BJ (cell line): Measurements from ENCODE around the gene ATP8A2. TPM values are rescaled to one million over a fixed set of nuclear protein-coding genes. Genes with fewer than 3 reads are reported as not detected.

ENCODE experiments used
- CTCF ChIA-PET: fragments of 350-600 bp; formaldehyde crosslinking; extraction: SDS; loops from one replicate; lab custom pipeline; 2021; ENCODE audit warnings: antibody characterized with exemption, inconsistent platforms; lab: Yijun Ruan, JAX
- POLR2A ChIA-PET: fragments of 300-600 bp; sonication (Branson Sonifier 250); formaldehyde crosslinking; extraction: SDS; loops from one replicate; lab custom pipeline; 2021; ENCODE audit warnings: antibody characterized with exemption; lab: Charles Lee
- DNase-seq: peaks from one replicate; pipeline ENCODE4 v3.0.0-alpha.2; 2011; ENCODE audit warnings: low read depth
- H3K27me3 ChIP-seq: 2 replicates; pipeline ENCODE4 v1.6.0; 2011; ENCODE audit warnings: low read length; ENCODE audit not compliant: control insufficient read depth, insufficient read depth
- H3K36me3 ChIP-seq: 2 replicates; pipeline ENCODE4 v1.5.1; 2011; ENCODE audit warnings: low read length; ENCODE audit not compliant: control insufficient read depth, insufficient read depth
- H3K4me3 ChIP-seq: 2 replicates; pipeline ENCODE4 v1.5.1; 2011; ENCODE audit warnings: low read depth, mild to moderate bottlenecking, control low read depth, low read length
- polyA plus RNA-seq: library from polyadenylated mRNA; depleted of rRNA; stranded (reverse); fragments of >200 nt; gene quantifications from 2 replicates; pipeline ENCODE4 v1.2.3, GENCODE V29; 2011
- TF ChIP-seq, protein P1 (sequence below): IDR thresholded peaks from 2 replicates; pipeline ENCODE4 v1.5.1; 2011; ENCODE audit warnings: low read depth, mild to moderate bottlenecking, control low read depth, inconsistent platforms, low read length, moderate library complexity; ENCODE audit not compliant: insufficient read depth

Gene ATP8A2
- polyA plus RNA-seq, 1 experiment: 0.02 TPM

DNA sequence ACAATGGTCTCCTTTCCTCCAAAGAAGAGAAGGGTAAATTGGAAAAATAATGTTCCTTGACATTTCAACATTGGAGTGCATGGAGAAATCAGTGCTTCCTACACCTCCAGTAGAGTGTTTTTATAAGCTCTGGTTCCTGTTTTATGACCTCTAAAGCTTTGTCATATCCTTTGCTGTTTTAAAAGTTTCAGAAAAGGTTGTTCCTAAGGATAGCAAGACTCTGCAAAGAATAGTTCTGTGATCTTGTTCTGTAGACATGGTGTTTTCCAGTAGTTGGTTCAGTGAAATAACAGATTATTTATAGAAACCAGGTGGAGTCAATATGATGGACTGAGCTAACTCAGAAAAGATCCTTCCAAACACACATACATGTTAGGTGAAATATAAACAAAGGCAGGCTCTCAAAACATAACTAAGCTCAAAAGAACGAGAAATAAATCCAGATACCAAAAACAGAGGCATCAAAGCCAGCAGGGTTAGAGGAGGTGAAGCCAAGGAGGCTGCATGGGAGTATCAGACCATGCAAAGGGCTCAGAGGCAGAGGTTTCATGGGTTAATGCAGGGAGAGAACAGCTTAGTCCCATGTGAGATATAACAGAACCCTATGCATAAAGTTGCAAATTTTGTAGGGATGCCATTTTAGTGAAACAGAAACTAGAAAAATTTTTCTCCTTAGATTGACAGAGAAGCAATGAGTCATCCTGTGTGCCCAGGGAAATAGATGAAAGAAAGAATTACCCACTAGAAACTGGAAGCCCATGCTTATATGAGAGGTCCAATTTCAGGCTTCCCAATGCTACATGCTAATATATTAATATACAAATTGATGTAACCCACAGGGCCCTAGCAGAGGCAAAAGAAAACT, 635.7 kb downstream of the ATP8A2 start:
- ChIA-PET CTCF (no interaction called here), POLR2A (no interaction called here)
- H3K4me3 ChIP-seq: no peak overlapping the region
- TF ChIP-seq, protein P1, sequence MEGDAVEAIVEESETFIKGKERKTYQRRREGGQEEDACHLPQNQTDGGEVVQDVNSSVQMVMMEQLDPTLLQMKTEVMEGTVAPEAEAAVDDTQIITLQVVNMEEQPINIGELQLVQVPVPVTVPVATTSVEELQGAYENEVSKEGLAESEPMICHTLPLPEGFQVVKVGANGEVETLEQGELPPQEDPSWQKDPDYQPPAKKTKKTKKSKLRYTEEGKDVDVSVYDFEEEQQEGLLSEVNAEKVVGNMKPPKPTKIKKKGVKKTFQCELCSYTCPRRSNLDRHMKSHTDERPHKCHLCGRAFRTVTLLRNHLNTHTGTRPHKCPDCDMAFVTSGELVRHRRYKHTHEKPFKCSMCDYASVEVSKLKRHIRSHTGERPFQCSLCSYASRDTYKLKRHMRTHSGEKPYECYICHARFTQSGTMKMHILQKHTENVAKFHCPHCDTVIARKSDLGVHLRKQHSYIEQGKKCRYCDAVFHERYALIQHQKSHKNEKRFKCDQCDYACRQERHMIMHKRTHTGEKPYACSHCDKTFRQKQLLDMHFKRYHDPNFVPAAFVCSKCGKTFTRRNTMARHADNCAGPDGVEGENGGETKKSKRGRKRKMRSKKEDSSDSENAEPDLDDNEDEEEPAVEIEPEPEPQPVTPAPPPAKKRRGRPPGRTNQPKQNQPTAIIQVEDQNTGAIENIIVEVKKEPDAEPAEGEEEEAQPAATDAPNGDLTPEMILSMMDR: no peak
- H3K36me3 ChIP-seq: no peaks in the 10 kb centered on the region
- H3K27me3 ChIP-seq: no peaks in the 10 kb centered on the region
- DNase-seq: no peak

GRCh38 chr13:26010487-26011207, 638.9 kb downstream of the ATP8A2 start:
- ChIA-PET CTCF (no interaction called here), POLR2A (no interaction called here)
- Histone ChIP-seq H3K4me3 (no peak overlapping the region), H3K36me3 (no peaks in the 10 kb centered on the region), H3K27me3 (no peaks in the 10 kb centered on the region)
- DNase-seq: no peak
- TF ChIP-seq, protein P1: no peak

DNA sequence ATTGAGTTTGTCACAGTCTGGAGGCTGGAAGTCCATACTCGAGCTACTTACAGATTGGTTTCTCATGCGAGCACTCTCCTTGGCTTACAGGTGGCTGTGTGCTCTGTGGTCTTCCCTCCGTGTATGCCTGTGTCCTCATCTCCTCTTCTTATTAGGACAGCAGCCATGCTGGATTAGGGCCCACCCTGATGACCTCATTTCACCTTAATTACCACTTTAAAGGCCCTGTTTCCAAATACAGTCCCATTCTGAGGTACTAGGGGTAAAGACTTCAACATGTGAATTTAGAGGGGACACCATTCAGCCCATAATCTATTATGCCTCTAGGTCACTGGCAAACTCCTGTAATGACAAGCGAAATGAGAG, 639.4 kb downstream of the ATP8A2 start:
- TF ChIP-seq, protein P1: no peak
- ChIA-PET CTCF (no interaction called here), POLR2A (no interaction called here)
- Histone ChIP-seq H3K36me3 (no peaks in the 10 kb centered on the region), H3K4me3 (no peak overlapping the region), H3K27me3 (no peaks in the 10 kb centered on the region)
- no peak for DNase-seq

DNA sequence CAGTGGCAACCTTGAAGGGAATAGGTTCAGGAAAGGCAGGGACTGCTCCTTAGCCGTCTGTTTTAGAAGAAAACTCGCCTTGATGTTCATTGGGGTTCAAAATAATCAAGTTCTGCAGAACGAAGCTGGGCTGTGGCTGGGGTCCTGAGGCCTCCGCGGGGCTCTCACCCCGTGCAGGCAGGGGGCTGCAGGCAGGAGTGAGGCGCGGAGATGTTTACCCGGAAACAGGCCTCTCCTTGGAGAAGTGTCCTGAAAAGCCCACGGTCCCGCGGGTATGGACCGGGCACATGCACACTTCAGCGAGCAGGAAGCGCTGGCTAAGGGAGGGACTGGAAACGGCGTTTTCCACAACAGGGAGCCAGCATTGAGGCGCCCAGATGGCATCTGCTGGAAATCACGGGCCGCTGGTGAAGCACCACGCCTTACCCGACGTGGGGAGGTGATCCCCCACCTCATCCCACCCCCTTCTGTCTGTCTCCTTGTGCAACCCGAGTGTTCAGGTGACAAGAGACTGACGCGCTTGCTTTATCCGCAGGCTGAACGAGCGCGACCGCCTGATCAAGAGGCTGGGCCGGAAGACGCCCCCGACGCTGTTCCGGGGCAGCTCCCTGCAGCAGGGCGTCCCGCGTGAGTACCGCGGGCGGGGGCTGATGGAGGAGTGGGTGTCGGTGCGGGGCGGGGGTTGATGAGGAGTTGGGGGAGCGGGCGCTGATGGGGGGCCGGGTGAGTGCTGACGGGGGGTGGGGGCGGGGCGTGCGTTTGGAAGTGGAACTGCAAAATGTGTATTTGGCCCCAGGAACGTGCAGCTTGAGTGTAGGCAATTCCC, 640.4 kb downstream of the ATP8A2 start:
- CTCF ChIA-PET: no interaction called here
- H3K4me3 ChIP-seq: no peak overlapping the region

More for the DNA sequence above, 640.4 kb downstream of the ATP8A2 start:
- POLR2A ChIA-PET: no interaction called here
- no peak for DNase-seq
- H3K36me3 ChIP-seq: no peaks in the 10 kb centered on the region
- TF ChIP-seq, protein P1: no peak
- no peaks in the 10 kb centered on the region for H3K27me3 ChIP-seq
